Measurements from ENCODE around the gene MPP3. TPM values are rescaled to one million over a fixed set of nuclear protein-coding genes. Genes with fewer than 3 reads are reported as not detected.
"Not testable (repeated sequence)": the region's sequence is repeated elsewhere in the genome, so short reads cannot be mapped to it uniquely, and the experiment has no call there.

The MPP3 gene
- total and polyA plus RNA-seq, 10 of the 15 experiments (the other 5 are each of a cell fraction or from before 2014, with no cell fraction given) = not detected

GRCh38 chr17:43842975-43843325, 10.0 kb upstream of the MPP3 start (continued):
- TF ChIP-seq ZSCAN29 (IDR thresholded peaks at IDR 0.05) (no peak), MYC (IDR thresholded peaks at IDR 0.05; ENCODE audit: insufficient read depth, insufficient read length, insufficient replicate concordance, low read length, severe bottlenecking) (no peak), CHD2 (IDR thresholded peaks at IDR 0.05; ENCODE audit: borderline replicate concordance, low read depth, low read length) (no peak), RUNX3 (IDR thresholded peaks at IDR 0.05; ENCODE audit: low read length) (no peak), FOXK2 (IDR thresholded peaks at IDR 0.05) (no peak), CBX3 (IDR thresholded peaks at IDR 0.05; ENCODE audit: borderline replicate concordance, low read depth) (no peak), POU2F2 (IDR thresholded peaks at IDR 0.05; ENCODE audit: borderline replicate concordance, low read depth, low read length) (no peak)

GRCh38 chr17:43842091-43842974, 9.4 kb upstream of the MPP3 start:
- H3K4me3 ChIP-seq; H3K79me2 ChIP-seq (ENCODE audit: control insufficient read depth, insufficient read depth, low read length); ATAC-seq; DNase-seq (ENCODE audit: low read depth, low spot score); H3K27ac ChIP-seq (ENCODE audit: control insufficient read depth, insufficient read depth); FAIRE-seq; in situ Hi-C loops (cut with MboI); H3K4me1 ChIP-seq (ENCODE audit: control insufficient read depth, insufficient read depth, low read length); BruUV-seq (replicated peaks); H3K4me2 ChIP-seq (ENCODE audit: control insufficient read depth, insufficient read depth); H2AFZ ChIP-seq (ENCODE audit: control insufficient read depth, low read depth, low read length); H3K27me3 ChIP-seq (replicated peaks in 1 of 2; ENCODE audit: control insufficient read depth in 2 of 2, insufficient read depth in 2 of 2, low read length in 1 of 2); H4K20me1 ChIP-seq (ENCODE audit: control insufficient read depth, insufficient read depth); H3K9me3 ChIP-seq (replicated peaks; ENCODE audit: control insufficient read depth, insufficient read depth, low read length); intact Hi-C loops (cut with micrococcal nuclease; ENCODE audit: unreplicated experiment); SMC1A ChIA-PET (ENCODE audit: uncharacterized antibody, unreplicated experiment); H3K36me3 ChIP-seq (ENCODE audit: control insufficient read depth in 2 of 2, insufficient read depth in 2 of 2, low read length in 1 of 2); H3K9ac ChIP-seq (ENCODE audit: control insufficient read depth, insufficient read depth, low read length): not testable (repeated sequence)
- POLR2A ChIA-PET = interaction anchor here (0.6 to 0.7 kb wide), 2 partner anchors 146 to 193 kb away, joined by 5 read pairs; no protein-coding TSS in a partner anchor
- CTCF ChIA-PET = interaction anchor here (0.6 to 1.6 kb wide), 4 partner anchors 11 to 147 kb away, joined by 3 read pairs; no protein-coding TSS in a partner anchor
- WGBS (ENCODE audit: insufficient coverage, insufficient replicate concordance, low lambda C conversion rate, missing lambda C conversion rate) = 65% methylated on average over 17 of the region's 54 CpGs
- RAD21 ChIA-PET (ENCODE audit: unreplicated experiment) = interaction anchor here (1.1 kb wide), 1 partner anchor 21 kb away, joined by 3 read pairs; no protein-coding TSS in a partner anchor

Measured in GM12878 (cell line).